Trophoblast cell (in vitro differentiated cells and primary cell): Measurements from ENCODE around the gene MTUS2.

Source experiments
- DNase-seq, 2 donors: peaks; one replicate each; pipeline ENCODE4 v3.0.0-alpha.2; 2016
- H2AFZ ChIP-seq: 2 replicates; pipeline ENCODE4 v1.6.1; 2013; ENCODE audit warnings: low read length, moderate library complexity, mild to moderate bottlenecking; ENCODE audit not compliant: insufficient read depth, poor library complexity
- H2AK5ac ChIP-seq: 2 replicates; pipeline ENCODE4 v1.6.1; 2013; ENCODE audit warnings: mild to moderate bottlenecking, low read length
- H2BK120ac ChIP-seq: 2 replicates; pipeline ENCODE4 v1.6.1; 2013; ENCODE audit warnings: low read length, mild to moderate bottlenecking, moderate library complexity; ENCODE audit not compliant: insufficient read depth, poor library complexity
- H2BK12ac ChIP-seq: 2 replicates; pipeline ENCODE4 v1.6.1; 2013; ENCODE audit warnings: mild to moderate bottlenecking, low read length, moderate library complexity
- H2BK5ac ChIP-seq: 2 replicates; pipeline ENCODE4 v1.6.1; 2013; ENCODE audit warnings: low read length, low read depth, moderate library complexity, mild to moderate bottlenecking; ENCODE audit not compliant: poor library complexity
- H3K14ac ChIP-seq: 2 replicates; pipeline ENCODE4 v1.6.1; 2013; ENCODE audit warnings: mild to moderate bottlenecking, low read length
- H3K18ac ChIP-seq: 2 replicates; pipeline ENCODE4 v1.6.1; 2013; ENCODE audit warnings: mild to moderate bottlenecking, low read length
- H3K23ac ChIP-seq: 2 replicates; pipeline ENCODE4 v1.6.1; 2013; ENCODE audit warnings: low read length
- H3K27ac ChIP-seq: 2 replicates; pipeline ENCODE4 v1.5.1; 2013; ENCODE audit warnings: low read depth, mild to moderate bottlenecking, inconsistent platforms, low read length, moderate library complexity
- H3K27me3 ChIP-seq: 2 replicates; pipeline ENCODE4 v1.6.1; 2013; ENCODE audit warnings: inconsistent platforms, mild to moderate bottlenecking, low read length, moderate library complexity; ENCODE audit not compliant: insufficient read depth
- H3K36me3 ChIP-seq, 2 experiments: 1 replicate in 1 of 2; 2 replicates in 1 of 2; pipeline ENCODE4 v1.6.1; 2013; ENCODE audit warnings: low read length in 2 of 2, mild to moderate bottlenecking in 2 of 2, moderate library complexity in 1 of 2; ENCODE audit not compliant: insufficient read depth in 2 of 2, control insufficient read depth in 1 of 2
- H3K4ac ChIP-seq: 2 replicates; pipeline ENCODE4 v1.6.1; 2013; ENCODE audit warnings: low read depth, mild to moderate bottlenecking, low read length, moderate library complexity
- H3K4me1 ChIP-seq, 2 experiments: 1 replicate in 1 of 2; 2 replicates in 1 of 2; pipeline ENCODE4 v1.6.1; 2013; ENCODE audit warnings: low read length in 2 of 2, mild to moderate bottlenecking in 2 of 2, moderate library complexity in 1 of 2; ENCODE audit not compliant: insufficient read depth in 2 of 2, control insufficient read depth in 1 of 2
- H3K4me2 ChIP-seq: 2 replicates; pipeline ENCODE4 v1.6.1; 2013; ENCODE audit warnings: inconsistent platforms, mild to moderate bottlenecking, low read length, moderate library complexity
- H3K4me3 ChIP-seq: 2 replicates; pipeline ENCODE4 v1.5.1; 2013; ENCODE audit warnings: mild to moderate bottlenecking, low read depth, low read length, inconsistent platforms
- H3K79me1 ChIP-seq: one replicate; pipeline ENCODE4 v1.6.1; 2013; ENCODE audit warnings: low read length
- H3K79me2 ChIP-seq: 2 replicates; pipeline ENCODE4 v1.6.1; 2013; ENCODE audit warnings: low read length, mild to moderate bottlenecking; ENCODE audit not compliant: control insufficient read depth, insufficient read depth, poor library complexity
- H3K9ac ChIP-seq: 2 replicates; pipeline ENCODE4 v1.6.1; 2013; ENCODE audit warnings: mild to moderate bottlenecking, low read length
- H3K9me3 ChIP-seq: 2 replicates; pipeline ENCODE4 v1.6.1; 2013; ENCODE audit warnings: low read depth, mild to moderate bottlenecking, control low read depth, inconsistent platforms, low read length; ENCODE audit not compliant: insufficient read depth
- H4K12ac ChIP-seq: 2 replicates; pipeline ENCODE4 v1.6.1; 2013; ENCODE audit warnings: low read depth, mild to moderate bottlenecking, low read length, moderate library complexity
- H4K8ac ChIP-seq: 2 replicates; pipeline ENCODE4 v1.6.1; 2013; ENCODE audit warnings: low read depth, mild to moderate bottlenecking, low read length, moderate library complexity
- H4K91ac ChIP-seq: one replicate; pipeline ENCODE4 v1.6.1; 2013; ENCODE audit warnings: low read depth, mild to moderate bottlenecking, low read length, moderate library complexity
- WGBS: extraction: QIAGEN DNeasy Blood & Tissue Kit; methylation state at CpG from one replicate; pipeline ENCODE4 v1.1.7; 2013; ENCODE audit warnings: missing lambda C conversion rate; ENCODE audit not compliant: insufficient read length, insufficient coverage; ENCODE audit errors: extremely low coverage; 5-methylcytosine and 5-hydroxymethylcytosine counted together

MTUS2 gene

GRCh38 chr13:29438769-29439168, 618.6 kb downstream of the MTUS2 start:
- peaks cover 16% of the 10 kb centered on the region for H3K79me1 ChIP-seq
- H2AFZ ChIP-seq = no peak overlapping the region
- H3K27ac ChIP-seq = no peak overlapping the region
- no peak overlapping the region for H2BK12ac ChIP-seq
- H3K14ac ChIP-seq = no peak overlapping the region
- H2BK120ac ChIP-seq = no peak overlapping the region
- no peak overlapping the region for H3K18ac ChIP-seq
- H3K4me1 ChIP-seq = peaks cover 22 to 29% of the 10 kb centered on the region in 2 experiments
- no peak overlapping the region for H3K9ac ChIP-seq
- H3K4ac ChIP-seq = no peak overlapping the region
- H3K4me2 ChIP-seq = no peak overlapping the region
- H2AK5ac ChIP-seq = no peak overlapping the region
- H3K36me3 ChIP-seq = peaks cover 3 to 9% of the 10 kb centered on the region in 2 experiments
- H3K79me2 ChIP-seq = peaks cover 2% of the 10 kb centered on the region
- DNase-seq = peak; percentile 34 to 80
- no CpG with 5 or more reads among the region's 8 CpGs for WGBS
- H3K9me3 ChIP-seq = peaks cover 3% of the 10 kb centered on the region
- no peak overlapping the region for H3K4me3 ChIP-seq
- H4K8ac ChIP-seq = no peak overlapping the region
- H4K12ac ChIP-seq = no peak overlapping the region
- no peak overlapping the region for H3K23ac ChIP-seq
- H2BK5ac ChIP-seq = no peak overlapping the region
- no peaks in the 10 kb centered on the region for H3K27me3 ChIP-seq
- no peak overlapping the region for H4K91ac ChIP-seq

GRCh38 chr13:29439601-29440388, 619.7 kb downstream of the MTUS2 start:
- Histone ChIP-seq H4K12ac (no peak overlapping the region), H4K8ac (no peak overlapping the region), H3K23ac (no peak overlapping the region), H2AFZ (no peak overlapping the region), H3K4ac (no peak overlapping the region), H3K36me3 (peaks cover 3 to 9% of the 10 kb centered on the region in 2 experiments), H3K9ac (no peak overlapping the region), H2BK12ac (no peak overlapping the region), H3K18ac (no peak overlapping the region), H3K4me3 (no peak overlapping the region), H2BK120ac (no peak overlapping the region), H3K4me2 (no peak overlapping the region), H4K91ac (no peak overlapping the region), H3K9me3 (peaks cover 3% of the 10 kb centered on the region), H3K79me2 (peaks cover 2% of the 10 kb centered on the region), H3K27ac (no peak overlapping the region), H3K27me3 (no peaks in the 10 kb centered on the region), H3K79me1 (peaks cover 13% of the 10 kb centered on the region), H2AK5ac (no peak overlapping the region), H3K4me1 (peaks cover 17 to 21% of the 10 kb centered on the region in 2 experiments), H3K14ac (no peak overlapping the region), H2BK5ac (no peak overlapping the region)
- no peak for DNase-seq
- WGBS = no CpG with 5 or more reads among the region's 10 CpGs

GRCh38 chr13:29441306-29441705, 621.2 kb downstream of the MTUS2 start:
- no peak overlapping the region for H3K4me2 ChIP-seq
- no peak overlapping the region for H3K4ac ChIP-seq
- H3K9ac ChIP-seq = no peak overlapping the region
- no peak overlapping the region for H3K4me3 ChIP-seq
- H2BK5ac ChIP-seq = no peak overlapping the region
- no peaks in the 10 kb centered on the region for H3K27me3 ChIP-seq
- H4K12ac ChIP-seq = no peak overlapping the region
- H3K79me2 ChIP-seq = peaks cover 2% of the 10 kb centered on the region
- H2AFZ ChIP-seq = no peak overlapping the region
- no peak overlapping the region for H3K14ac ChIP-seq
- no CpG with 5 or more reads among the region's 5 CpGs for WGBS
- H4K8ac ChIP-seq = no peak overlapping the region
- H2AK5ac ChIP-seq = peak overlapping the region; percentile 51
- no peak overlapping the region for H3K23ac ChIP-seq
- peaks cover 3% of the 10 kb centered on the region for H3K9me3 ChIP-seq
- no peak for DNase-seq
- H3K79me1 ChIP-seq = peaks cover 4% of the 10 kb centered on the region
- H2BK120ac ChIP-seq = no peak overlapping the region
- no peak overlapping the region for H2BK12ac ChIP-seq
- no peak overlapping the region for H4K91ac ChIP-seq
- H3K27ac ChIP-seq = no peak overlapping the region
- peaks cover 8 to 9% of the 10 kb centered on the region in 2 experiments for H3K4me1 ChIP-seq
- peaks cover 3 to 9% of the 10 kb centered on the region in 2 experiments for H3K36me3 ChIP-seq
- H3K18ac ChIP-seq = no peak overlapping the region

GRCh38 chr13:29446016-29446415, 625.9 kb downstream of the MTUS2 start:
- no peaks in the 10 kb centered on the region for H3K79me1 ChIP-seq
- no peak overlapping the region for H4K8ac ChIP-seq
- H3K36me3 ChIP-seq = peaks cover 0 to 8% of the 10 kb centered on the region in 2 experiments
- H3K4me2 ChIP-seq = no peak overlapping the region
- no peak overlapping the region for H2AK5ac ChIP-seq
- no peak overlapping the region for H3K23ac ChIP-seq
- no peak overlapping the region for H3K18ac ChIP-seq
- no peak overlapping the region for H4K12ac ChIP-seq
- no peak overlapping the region for H2BK5ac ChIP-seq
- no peak overlapping the region for H3K4ac ChIP-seq
- H3K4me1 ChIP-seq = no peaks in the 10 kb centered on the region
- no peak overlapping the region for H4K91ac ChIP-seq
- H2BK12ac ChIP-seq = no peak overlapping the region
- H3K9me3 ChIP-seq = no peaks in the 10 kb centered on the region
- DNase-seq = no peak
- no CpG with 5 or more reads among the region's 3 CpGs for WGBS
- H2BK120ac ChIP-seq = no peak overlapping the region
- no peaks in the 10 kb centered on the region for H3K79me2 ChIP-seq
- no peak overlapping the region for H2AFZ ChIP-seq
- no peak overlapping the region for H3K14ac ChIP-seq
- H3K27ac ChIP-seq = no peak overlapping the region
- H3K9ac ChIP-seq = no peak overlapping the region
- H3K27me3 ChIP-seq = no peaks in the 10 kb centered on the region
- H3K4me3 ChIP-seq = no peak overlapping the region
